Liver (tissue), 9 donors: ENCODE data around the gene PFN3. TPM values are rescaled to one million over a fixed set of nuclear protein-coding genes. Genes with fewer than 3 reads are reported as not detected.

Experiments used
- DNase-seq: peaks from one replicate; pipeline ENCODE4 v3.0.0-alpha.2; 2017; ENCODE audit warnings: low spot score
- H3K27ac ChIP-seq, 2 donors: one replicate each; pipeline ENCODE4 v1.7.0; 2013; ENCODE audit warnings: inconsistent platforms in 2 of 2, low read length in 2 of 2, control low read depth in 1 of 2, low read depth in 1 of 2, mild to moderate bottlenecking in 1 of 2
- H3K27me3 ChIP-seq, 4 donors: one replicate each; pipeline versions ENCODE4 v1.6.1 to v1.7.0; 2013; ENCODE audit warnings: low read length in 3 of 4, inconsistent platforms in 1 of 4, mild to moderate bottlenecking in 1 of 4, moderate library complexity in 1 of 4; ENCODE audit not compliant: control insufficient read depth in 4 of 4, insufficient read depth in 4 of 4
- H3K36me3 ChIP-seq, 4 donors: one replicate each; pipeline versions ENCODE4 v1.6.1 to v1.7.0; 2013; ENCODE audit warnings: low read length in 3 of 4, mild to moderate bottlenecking in 3 of 4, low read depth in 1 of 4, moderate library complexity in 1 of 4; ENCODE audit not compliant: control insufficient read depth in 4 of 4, insufficient read depth in 3 of 4
- H3K4me1 ChIP-seq, 4 donors: one replicate each; pipeline versions ENCODE4 v1.6.1 to v1.7.0; 2013; ENCODE audit warnings: low read length in 3 of 4, mild to moderate bottlenecking in 3 of 4, moderate library complexity in 1 of 4; ENCODE audit not compliant: control insufficient read depth in 4 of 4, insufficient read depth in 4 of 4
- H3K4me3 ChIP-seq, 3 donors: one replicate each; pipeline versions ENCODE4 v1.6.1 to v1.7.0; 2013; ENCODE audit warnings: low read length in 3 of 3, control low read depth in 1 of 3, low read depth in 1 of 3, mild to moderate bottlenecking in 1 of 3
- H3K9ac ChIP-seq, 2 donors: one replicate each; pipeline ENCODE4 v1.7.0; 2013; ENCODE audit warnings: low read length in 2 of 2, mild to moderate bottlenecking in 2 of 2, moderate library complexity in 2 of 2, control low read depth in 1 of 2, low read depth in 1 of 2
- H3K9me3 ChIP-seq, 4 donors: one replicate each; pipeline versions ENCODE4 v1.6.1 to v1.7.0; 2013; ENCODE audit warnings: low read length in 3 of 4; ENCODE audit not compliant: control insufficient read depth in 4 of 4
- EGR1 ChIP-seq, 2 donors: IDR thresholded peaks; 2 replicates each; pipeline ENCODE4 v1.6.1; 2016 to 2018; ENCODE audit warnings: antibody characterized with exemption in 2 of 2, low read depth in 2 of 2
- FOXA1 ChIP-seq: IDR thresholded peaks from 2 replicates; pipeline ENCODE4 v1.6.1; 2016; ENCODE audit warnings: antibody characterized with exemption
- FOXA2 ChIP-seq: IDR thresholded peaks from 2 replicates; pipeline ENCODE4 v1.6.1; 2016; ENCODE audit warnings: antibody characterized with exemption
- GABPA ChIP-seq, 2 donors: IDR thresholded peaks in 1 of 2; conservative IDR thresholded peaks in 1 of 2; 2 replicates each; pipeline ENCODE4 v1.6.1; 2016; ENCODE audit warnings: antibody characterized with exemption in 2 of 2, mild to moderate bottlenecking in 1 of 2, moderate library complexity in 1 of 2
- HNF4A ChIP-seq, 2 donors: conservative IDR thresholded peaks; 2 replicates each; pipeline ENCODE4 v1.6.1; 2016; ENCODE audit warnings: antibody characterized with exemption in 2 of 2, mild to moderate bottlenecking in 2 of 2
- HNF4G ChIP-seq: IDR thresholded peaks from 2 replicates; pipeline ENCODE4 v1.6.1; 2016; ENCODE audit warnings: antibody characterized with exemption
- JUND ChIP-seq, 2 donors: IDR thresholded peaks; 2 replicates each; pipeline ENCODE4 v1.6.1; 2016; ENCODE audit warnings: antibody characterized with exemption in 2 of 2
- NR2F2 ChIP-seq: IDR thresholded peaks from 2 replicates; pipeline ENCODE4 v1.6.1; 2016; ENCODE audit warnings: antibody characterized with exemption
- RAD21 ChIP-seq, 2 donors: IDR thresholded peaks; 2 replicates each; pipeline ENCODE4 v1.6.1; 2016; ENCODE audit warnings: antibody characterized with exemption in 2 of 2, mild to moderate bottlenecking in 2 of 2
- RXRA ChIP-seq, 2 donors: IDR thresholded peaks; 2 replicates each; pipeline ENCODE4 v1.6.1; 2017 to 2018; ENCODE audit warnings: antibody characterized with exemption in 2 of 2, mild to moderate bottlenecking in 1 of 2
- SP1 ChIP-seq: IDR thresholded peaks from 2 replicates; pipeline ENCODE4 v1.6.1; 2018; ENCODE audit warnings: antibody characterized with exemption, mild to moderate bottlenecking
- TAF1 ChIP-seq: conservative IDR thresholded peaks from 2 replicates; pipeline ENCODE4 v1.6.1; 2016; ENCODE audit warnings: antibody characterized with exemption, mild to moderate bottlenecking
- YY1 ChIP-seq: IDR thresholded peaks from 2 replicates; pipeline ENCODE4 v1.6.1; 2016; ENCODE audit warnings: antibody characterized with exemption, mild to moderate bottlenecking
- WGBS: extraction: QIAGEN DNeasy Blood & Tissue Kit; methylation state at CpG from one replicate; pipeline ENCODE4 v1.1.7; 2013; 5-methylcytosine and 5-hydroxymethylcytosine counted together
- polyA plus RNA-seq, 2 donors: library from polyadenylated mRNA; stranded (reverse) in 1 of 2; unstranded in 1 of 2; fragments of 200-250 nt in 1 of 2; fragments of >200 nt in 1 of 2; fragmentation: Nextera tagmentation in 1 of 2; extraction: Ambion mirVana in 1 of 2; gene quantifications; one replicate each; pipeline versions ENCODE4 v1.2.1 to v1.2.3, GENCODE V29; 2013 to 2015
- total RNA-seq, 2 donors: library from RNA; depleted of rRNA; stranded (reverse); fragments of >200 nt; gene quantifications; one replicate each; pipeline ENCODE4 v1.2.3, GENCODE V29; 2014
- TF ChIP-seq, protein P1 (sequence below): IDR thresholded peaks from 2 replicates; pipeline ENCODE4 v1.6.1; 2016; ENCODE audit warnings: antibody characterized with exemption, mild to moderate bottlenecking
- TF ChIP-seq, protein P2 (sequence below): IDR thresholded peaks from 2 replicates; pipeline ENCODE4 v1.6.1; 2016; ENCODE audit warnings: antibody characterized with exemption
- TF ChIP-seq, protein P3 (sequence below): IDR thresholded peaks from 2 replicates; pipeline ENCODE4 v1.6.1; 2016; ENCODE audit warnings: antibody characterized with exemption
- TF ChIP-seq, protein P4 (sequence below): IDR thresholded peaks from 2 replicates; pipeline ENCODE4 v1.6.1; 2016; ENCODE audit warnings: antibody characterized with exemption
- TF ChIP-seq, protein P5 (sequence below): fragments of 150-350 bp; IDR thresholded peaks from 2 replicates; pipeline ENCODE4 v1.5.1; 2017; ENCODE audit warnings: improper control_type of control experiment, low read depth, low read length; ENCODE audit not compliant: missing input control
- donor health status: healthy.
- donor health status: healthy.
- donor health status: healthy.
- donor health status: healthy.
- donor health status: healthy.

The PFN3 gene
- total and polyA plus RNA-seq, 4 donors = not detected

DNA sequence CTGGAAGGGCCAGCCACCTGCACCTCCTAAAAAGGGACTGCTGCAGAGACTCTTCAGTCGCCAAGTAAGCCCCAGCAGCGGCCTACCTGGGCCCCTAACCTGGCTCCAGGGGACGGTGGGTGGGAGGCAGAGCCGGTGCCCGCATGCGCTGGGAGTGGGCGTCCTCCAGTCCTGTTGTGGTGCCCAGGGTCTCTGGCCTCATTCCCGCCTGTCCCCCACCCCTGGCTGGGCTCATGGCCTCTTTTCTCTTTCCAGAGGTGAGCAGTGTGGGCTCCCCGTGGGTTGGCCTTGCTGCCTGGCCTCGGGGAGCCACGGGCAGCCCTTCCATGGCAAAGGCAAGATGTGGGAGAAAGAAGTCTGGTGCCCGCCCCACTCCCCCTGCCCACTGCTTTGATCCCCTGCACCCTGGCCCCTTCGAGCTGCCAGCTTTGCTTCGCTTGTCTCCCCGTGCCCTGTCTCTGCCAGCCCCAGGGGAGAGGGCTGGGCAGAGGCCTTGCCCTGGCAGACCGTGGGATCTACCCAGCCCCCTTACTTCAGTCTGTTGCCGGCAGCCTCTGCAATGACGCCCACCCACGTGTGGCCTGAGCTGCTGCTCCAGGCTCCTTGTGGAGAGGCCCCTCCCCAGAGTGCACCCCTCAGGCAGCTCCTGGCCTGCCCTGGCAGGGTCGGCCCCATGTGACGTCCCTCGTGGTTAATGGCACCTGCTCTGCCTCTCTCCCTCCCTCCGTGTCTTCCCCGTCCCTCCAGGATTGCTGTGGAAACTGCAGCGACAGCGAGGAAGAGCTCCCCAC, 40.7 kb upstream of the PFN3 start:
- H3K9ac ChIP-seq = no peak overlapping the region
- H3K9me3 ChIP-seq = no peaks in the 10 kb centered on the region
- H3K27ac ChIP-seq = no peak overlapping the region
- peaks cover 3 to 4% (median 3%) of the 10 kb centered on the region in 4 donors for H3K4me1 ChIP-seq
- H3K36me3 ChIP-seq = peaks cover 2 to 15% (median 8%) of the 10 kb centered on the region in 4 donors
- DNase-seq = no peak
- 92% methylated on average over 26 of the region's 26 CpGs for WGBS
- H3K27me3 ChIP-seq = no peaks in the 10 kb centered on the region
- H3K4me3 ChIP-seq = no peak overlapping the region
- TF ChIP-seq TAF1 (no peak), NR2F2 (no peak), SP1 (no peak), RAD21 (IDR thresholded peaks at IDR 0.05) (no peak)

GRCh38 chr5:177440211-177440989, 39.9 kb upstream of the PFN3 start:
- Histone ChIP-seq H3K27me3 (no peaks in the 10 kb centered on the region), H3K27ac (no peak overlapping the region), H3K4me1 (no peaks in the 10 kb centered on the region), H3K9me3 (no peaks in the 10 kb centered on the region), H3K4me3 (no peak overlapping the region), H3K9ac (no peak overlapping the region), H3K36me3 (peaks cover 2 to 17% (median 11%) of the 10 kb centered on the region in 4 donors)
- WGBS = 94% methylated on average over 24 of the region's 24 CpGs
- TF ChIP-seq FOXA2 (no peak), FOXA1 (no peak), RXRA (IDR thresholded peaks at IDR 0.05) (no peak), RAD21 (IDR thresholded peaks at IDR 0.05) (no peak), GABPA (IDR thresholded peaks at IDR 0.05 in 1 of 2, conservative IDR thresholded peaks at IDR 0.05 in 1 of 2) (no peak), SP1 (no peak), JUND (IDR thresholded peaks at IDR 0.05) (no peak), TAF1 (no peak), HNF4G (no peak), NR2F2 (no peak), YY1 (no peak), HNF4A (conservative IDR thresholded peaks at IDR 0.05) (no peak), EGR1 (IDR thresholded peaks at IDR 0.05; ENCODE audit: low read depth in 2 of 2) (no peak)
- TF ChIP-seq, protein P1, sequence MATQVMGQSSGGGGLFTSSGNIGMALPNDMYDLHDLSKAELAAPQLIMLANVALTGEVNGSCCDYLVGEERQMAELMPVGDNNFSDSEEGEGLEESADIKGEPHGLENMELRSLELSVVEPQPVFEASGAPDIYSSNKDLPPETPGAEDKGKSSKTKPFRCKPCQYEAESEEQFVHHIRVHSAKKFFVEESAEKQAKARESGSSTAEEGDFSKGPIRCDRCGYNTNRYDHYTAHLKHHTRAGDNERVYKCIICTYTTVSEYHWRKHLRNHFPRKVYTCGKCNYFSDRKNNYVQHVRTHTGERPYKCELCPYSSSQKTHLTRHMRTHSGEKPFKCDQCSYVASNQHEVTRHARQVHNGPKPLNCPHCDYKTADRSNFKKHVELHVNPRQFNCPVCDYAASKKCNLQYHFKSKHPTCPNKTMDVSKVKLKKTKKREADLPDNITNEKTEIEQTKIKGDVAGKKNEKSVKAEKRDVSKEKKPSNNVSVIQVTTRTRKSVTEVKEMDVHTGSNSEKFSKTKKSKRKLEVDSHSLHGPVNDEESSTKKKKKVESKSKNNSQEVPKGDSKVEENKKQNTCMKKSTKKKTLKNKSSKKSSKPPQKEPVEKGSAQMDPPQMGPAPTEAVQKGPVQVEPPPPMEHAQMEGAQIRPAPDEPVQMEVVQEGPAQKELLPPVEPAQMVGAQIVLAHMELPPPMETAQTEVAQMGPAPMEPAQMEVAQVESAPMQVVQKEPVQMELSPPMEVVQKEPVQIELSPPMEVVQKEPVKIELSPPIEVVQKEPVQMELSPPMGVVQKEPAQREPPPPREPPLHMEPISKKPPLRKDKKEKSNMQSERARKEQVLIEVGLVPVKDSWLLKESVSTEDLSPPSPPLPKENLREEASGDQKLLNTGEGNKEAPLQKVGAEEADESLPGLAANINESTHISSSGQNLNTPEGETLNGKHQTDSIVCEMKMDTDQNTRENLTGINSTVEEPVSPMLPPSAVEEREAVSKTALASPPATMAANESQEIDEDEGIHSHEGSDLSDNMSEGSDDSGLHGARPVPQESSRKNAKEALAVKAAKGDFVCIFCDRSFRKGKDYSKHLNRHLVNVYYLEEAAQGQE = no peak
- TF ChIP-seq, protein P2, sequence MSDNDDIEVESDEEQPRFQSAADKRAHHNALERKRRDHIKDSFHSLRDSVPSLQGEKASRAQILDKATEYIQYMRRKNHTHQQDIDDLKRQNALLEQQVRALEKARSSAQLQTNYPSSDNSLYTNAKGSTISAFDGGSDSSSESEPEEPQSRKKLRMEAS = no peak
- TF ChIP-seq, protein P3, sequence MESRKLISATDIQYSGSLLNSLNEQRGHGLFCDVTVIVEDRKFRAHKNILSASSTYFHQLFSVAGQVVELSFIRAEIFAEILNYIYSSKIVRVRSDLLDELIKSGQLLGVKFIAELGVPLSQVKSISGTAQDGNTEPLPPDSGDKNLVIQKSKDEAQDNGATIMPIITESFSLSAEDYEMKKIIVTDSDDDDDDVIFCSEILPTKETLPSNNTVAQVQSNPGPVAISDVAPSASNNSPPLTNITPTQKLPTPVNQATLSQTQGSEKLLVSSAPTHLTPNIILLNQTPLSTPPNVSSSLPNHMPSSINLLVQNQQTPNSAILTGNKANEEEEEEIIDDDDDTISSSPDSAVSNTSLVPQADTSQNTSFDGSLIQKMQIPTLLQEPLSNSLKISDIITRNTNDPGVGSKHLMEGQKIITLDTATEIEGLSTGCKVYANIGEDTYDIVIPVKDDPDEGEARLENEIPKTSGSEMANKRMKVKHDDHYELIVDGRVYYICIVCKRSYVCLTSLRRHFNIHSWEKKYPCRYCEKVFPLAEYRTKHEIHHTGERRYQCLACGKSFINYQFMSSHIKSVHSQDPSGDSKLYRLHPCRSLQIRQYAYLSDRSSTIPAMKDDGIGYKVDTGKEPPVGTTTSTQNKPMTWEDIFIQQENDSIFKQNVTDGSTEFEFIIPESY = no peak
- TF ChIP-seq, protein P4, sequence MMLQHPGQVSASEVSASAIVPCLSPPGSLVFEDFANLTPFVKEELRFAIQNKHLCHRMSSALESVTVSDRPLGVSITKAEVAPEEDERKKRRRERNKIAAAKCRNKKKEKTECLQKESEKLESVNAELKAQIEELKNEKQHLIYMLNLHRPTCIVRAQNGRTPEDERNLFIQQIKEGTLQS = no peak
- TF ChIP-seq, protein P5, sequence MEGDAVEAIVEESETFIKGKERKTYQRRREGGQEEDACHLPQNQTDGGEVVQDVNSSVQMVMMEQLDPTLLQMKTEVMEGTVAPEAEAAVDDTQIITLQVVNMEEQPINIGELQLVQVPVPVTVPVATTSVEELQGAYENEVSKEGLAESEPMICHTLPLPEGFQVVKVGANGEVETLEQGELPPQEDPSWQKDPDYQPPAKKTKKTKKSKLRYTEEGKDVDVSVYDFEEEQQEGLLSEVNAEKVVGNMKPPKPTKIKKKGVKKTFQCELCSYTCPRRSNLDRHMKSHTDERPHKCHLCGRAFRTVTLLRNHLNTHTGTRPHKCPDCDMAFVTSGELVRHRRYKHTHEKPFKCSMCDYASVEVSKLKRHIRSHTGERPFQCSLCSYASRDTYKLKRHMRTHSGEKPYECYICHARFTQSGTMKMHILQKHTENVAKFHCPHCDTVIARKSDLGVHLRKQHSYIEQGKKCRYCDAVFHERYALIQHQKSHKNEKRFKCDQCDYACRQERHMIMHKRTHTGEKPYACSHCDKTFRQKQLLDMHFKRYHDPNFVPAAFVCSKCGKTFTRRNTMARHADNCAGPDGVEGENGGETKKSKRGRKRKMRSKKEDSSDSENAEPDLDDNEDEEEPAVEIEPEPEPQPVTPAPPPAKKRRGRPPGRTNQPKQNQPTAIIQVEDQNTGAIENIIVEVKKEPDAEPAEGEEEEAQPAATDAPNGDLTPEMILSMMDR = no peak
- DNase-seq = no peak
